ENCODE measurements around the gene ADGRL1. TPM values are rescaled to one million over a fixed set of nuclear protein-coding genes. Genes with fewer than 3 reads are reported as not detected.

Gene ADGRL1
- total and polyA plus RNA-seq, 10 of the 15 experiments (the other 5 are each of a cell fraction or from before 2014, with no cell fraction given) = 0.05 to 4.8 (median 0.71) TPM

DNA sequence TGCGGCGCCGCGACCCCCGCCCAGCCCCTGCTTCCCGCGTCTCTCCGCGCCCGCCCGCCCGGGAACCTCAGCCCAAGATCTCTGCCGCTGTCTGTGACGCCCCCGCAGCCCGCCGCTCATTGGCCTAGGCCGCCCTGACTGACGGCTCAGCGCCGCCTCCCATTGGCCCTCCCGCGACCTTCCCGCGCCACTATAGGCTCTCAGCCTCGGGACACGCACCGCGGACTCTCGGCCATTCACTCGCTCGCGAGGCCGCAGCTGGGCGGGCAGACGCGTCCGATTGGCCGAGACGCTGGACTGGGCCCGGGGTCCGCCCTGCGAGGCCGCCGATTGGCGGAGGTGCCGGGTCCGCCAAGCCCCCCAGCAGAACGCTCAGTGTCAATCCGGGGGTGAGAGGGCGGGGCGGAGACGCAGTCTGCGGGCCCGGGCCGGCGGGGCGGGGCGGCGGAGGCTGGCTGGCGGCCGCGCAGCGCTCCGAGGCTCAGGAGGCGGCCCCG, 88.3 kb downstream of the ADGRL1 start, which contains the start of gene PRKACA (continued):
- TF ChIP-seq, protein P1, sequence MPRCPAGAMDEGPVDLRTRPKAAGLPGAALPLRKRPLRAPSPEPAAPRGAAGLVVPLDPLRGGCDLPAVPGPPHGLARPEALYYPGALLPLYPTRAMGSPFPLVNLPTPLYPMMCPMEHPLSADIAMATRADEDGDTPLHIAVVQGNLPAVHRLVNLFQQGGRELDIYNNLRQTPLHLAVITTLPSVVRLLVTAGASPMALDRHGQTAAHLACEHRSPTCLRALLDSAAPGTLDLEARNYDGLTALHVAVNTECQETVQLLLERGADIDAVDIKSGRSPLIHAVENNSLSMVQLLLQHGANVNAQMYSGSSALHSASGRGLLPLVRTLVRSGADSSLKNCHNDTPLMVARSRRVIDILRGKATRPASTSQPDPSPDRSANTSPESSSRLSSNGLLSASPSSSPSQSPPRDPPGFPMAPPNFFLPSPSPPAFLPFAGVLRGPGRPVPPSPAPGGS (IDR thresholded peaks at IDR 0.05; ENCODE audit: borderline replicate concordance, insufficient read depth, low read depth, low read length, poor library complexity, severe bottlenecking) = no peak
- TF ChIP-seq RAD51 (IDR thresholded peaks at IDR 0.05) = no peak
- TF ChIP-seq KDM1A (IDR thresholded peaks at IDR 0.05; ENCODE audit: borderline replicate concordance) = no peak
- no peak for TF ChIP-seq CEBPB (IDR thresholded peaks at IDR 0.05; ENCODE audit: borderline replicate concordance in 1 of 2, low read depth in 2 of 2, low read length in 2 of 2)
- no peak; the same call in 1 of the 2 replicates for TF ChIP-seq NR2C1 (IDR thresholded peaks at IDR 0.05)
- no peak for TF ChIP-seq SMARCA5 (IDR thresholded peaks at IDR 0.05)
- TF ChIP-seq, protein P2, sequence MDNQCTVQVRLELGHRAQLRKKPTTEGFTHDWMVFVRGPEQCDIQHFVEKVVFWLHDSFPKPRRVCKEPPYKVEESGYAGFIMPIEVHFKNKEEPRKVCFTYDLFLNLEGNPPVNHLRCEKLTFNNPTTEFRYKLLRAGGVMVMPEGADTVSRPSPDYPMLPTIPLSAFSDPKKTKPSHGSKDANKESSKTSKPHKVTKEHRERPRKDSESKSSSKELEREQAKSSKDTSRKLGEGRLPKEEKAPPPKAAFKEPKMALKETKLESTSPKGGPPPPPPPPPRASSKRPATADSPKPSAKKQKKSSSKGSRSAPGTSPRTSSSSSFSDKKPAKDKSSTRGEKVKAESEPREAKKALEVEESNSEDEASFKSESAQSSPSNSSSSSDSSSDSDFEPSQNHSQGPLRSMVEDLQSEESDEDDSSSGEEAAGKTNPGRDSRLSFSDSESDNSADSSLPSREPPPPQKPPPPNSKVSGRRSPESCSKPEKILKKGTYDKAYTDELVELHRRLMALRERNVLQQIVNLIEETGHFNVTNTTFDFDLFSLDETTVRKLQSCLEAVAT (IDR thresholded peaks at IDR 0.05) = no peak
- peak; percentile 98 for TF ChIP-seq NFYB (IDR thresholded peaks at IDR 0.05; ENCODE audit: insufficient read depth, low read depth, low read length)
- TF ChIP-seq, protein P3, sequence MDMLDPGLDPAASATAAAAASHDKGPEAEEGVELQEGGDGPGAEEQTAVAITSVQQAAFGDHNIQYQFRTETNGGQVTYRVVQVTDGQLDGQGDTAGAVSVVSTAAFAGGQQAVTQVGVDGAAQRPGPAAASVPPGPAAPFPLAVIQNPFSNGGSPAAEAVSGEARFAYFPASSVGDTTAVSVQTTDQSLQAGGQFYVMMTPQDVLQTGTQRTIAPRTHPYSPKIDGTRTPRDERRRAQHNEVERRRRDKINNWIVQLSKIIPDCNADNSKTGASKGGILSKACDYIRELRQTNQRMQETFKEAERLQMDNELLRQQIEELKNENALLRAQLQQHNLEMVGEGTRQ (IDR thresholded peaks at IDR 0.05; ENCODE audit: borderline replicate concordance, low read depth, low read length) = no peak
- TF ChIP-seq CREB1 (IDR thresholded peaks at IDR 0.05; ENCODE audit: low read depth) = peak; percentile 93
- TF ChIP-seq SMC3 (IDR thresholded peaks at IDR 0.05; ENCODE audit: borderline replicate concordance, low read length) = no peak
- no peak for TF ChIP-seq MYB (IDR thresholded peaks at IDR 0.05; ENCODE audit: borderline replicate concordance, low read depth, low read length)
- TF ChIP-seq HDAC2 (IDR thresholded peaks at IDR 0.05) = no peak
- TF ChIP-seq E4F1 (IDR thresholded peaks at IDR 0.05; ENCODE audit: borderline replicate concordance, partially characterized antibody) = peak; percentile 64
- TF ChIP-seq KLF5 (IDR thresholded peaks at IDR 0.05; ENCODE audit: partially characterized antibody) = peak; percentile 93
- TF ChIP-seq NFYA (IDR thresholded peaks at IDR 0.05; ENCODE audit: borderline replicate concordance, low read depth, low read length) = peak; percentile 80
- TF ChIP-seq, protein P4, sequence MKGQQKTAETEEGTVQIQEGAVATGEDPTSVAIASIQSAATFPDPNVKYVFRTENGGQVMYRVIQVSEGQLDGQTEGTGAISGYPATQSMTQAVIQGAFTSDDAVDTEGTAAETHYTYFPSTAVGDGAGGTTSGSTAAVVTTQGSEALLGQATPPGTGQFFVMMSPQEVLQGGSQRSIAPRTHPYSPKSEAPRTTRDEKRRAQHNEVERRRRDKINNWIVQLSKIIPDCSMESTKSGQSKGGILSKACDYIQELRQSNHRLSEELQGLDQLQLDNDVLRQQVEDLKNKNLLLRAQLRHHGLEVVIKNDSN (IDR thresholded peaks at IDR 0.05; ENCODE audit: borderline replicate concordance, extremely low read length, insufficient read depth, low read depth, low read length) = no peak
- peak; percentile 73 to 99 for TF ChIP-seq EGR1 (IDR thresholded peaks at IDR 0.05; ENCODE audit: borderline replicate concordance in 1 of 2, low read depth in 2 of 2, low read length in 2 of 2)
- TF ChIP-seq, protein P5, sequence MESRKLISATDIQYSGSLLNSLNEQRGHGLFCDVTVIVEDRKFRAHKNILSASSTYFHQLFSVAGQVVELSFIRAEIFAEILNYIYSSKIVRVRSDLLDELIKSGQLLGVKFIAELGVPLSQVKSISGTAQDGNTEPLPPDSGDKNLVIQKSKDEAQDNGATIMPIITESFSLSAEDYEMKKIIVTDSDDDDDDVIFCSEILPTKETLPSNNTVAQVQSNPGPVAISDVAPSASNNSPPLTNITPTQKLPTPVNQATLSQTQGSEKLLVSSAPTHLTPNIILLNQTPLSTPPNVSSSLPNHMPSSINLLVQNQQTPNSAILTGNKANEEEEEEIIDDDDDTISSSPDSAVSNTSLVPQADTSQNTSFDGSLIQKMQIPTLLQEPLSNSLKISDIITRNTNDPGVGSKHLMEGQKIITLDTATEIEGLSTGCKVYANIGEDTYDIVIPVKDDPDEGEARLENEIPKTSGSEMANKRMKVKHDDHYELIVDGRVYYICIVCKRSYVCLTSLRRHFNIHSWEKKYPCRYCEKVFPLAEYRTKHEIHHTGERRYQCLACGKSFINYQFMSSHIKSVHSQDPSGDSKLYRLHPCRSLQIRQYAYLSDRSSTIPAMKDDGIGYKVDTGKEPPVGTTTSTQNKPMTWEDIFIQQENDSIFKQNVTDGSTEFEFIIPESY (IDR thresholded peaks at IDR 0.05) = no peak

Data from GM12878 (cell line).